OCI-M1 (cell line): ENCODE data around the gene PCAT7.

Source experiments
- DNase-seq: peaks from one replicate; lab custom pipeline; 2025; lab: John Stamatoyannopoulos, UW

PCAT7 gene

DNA sequence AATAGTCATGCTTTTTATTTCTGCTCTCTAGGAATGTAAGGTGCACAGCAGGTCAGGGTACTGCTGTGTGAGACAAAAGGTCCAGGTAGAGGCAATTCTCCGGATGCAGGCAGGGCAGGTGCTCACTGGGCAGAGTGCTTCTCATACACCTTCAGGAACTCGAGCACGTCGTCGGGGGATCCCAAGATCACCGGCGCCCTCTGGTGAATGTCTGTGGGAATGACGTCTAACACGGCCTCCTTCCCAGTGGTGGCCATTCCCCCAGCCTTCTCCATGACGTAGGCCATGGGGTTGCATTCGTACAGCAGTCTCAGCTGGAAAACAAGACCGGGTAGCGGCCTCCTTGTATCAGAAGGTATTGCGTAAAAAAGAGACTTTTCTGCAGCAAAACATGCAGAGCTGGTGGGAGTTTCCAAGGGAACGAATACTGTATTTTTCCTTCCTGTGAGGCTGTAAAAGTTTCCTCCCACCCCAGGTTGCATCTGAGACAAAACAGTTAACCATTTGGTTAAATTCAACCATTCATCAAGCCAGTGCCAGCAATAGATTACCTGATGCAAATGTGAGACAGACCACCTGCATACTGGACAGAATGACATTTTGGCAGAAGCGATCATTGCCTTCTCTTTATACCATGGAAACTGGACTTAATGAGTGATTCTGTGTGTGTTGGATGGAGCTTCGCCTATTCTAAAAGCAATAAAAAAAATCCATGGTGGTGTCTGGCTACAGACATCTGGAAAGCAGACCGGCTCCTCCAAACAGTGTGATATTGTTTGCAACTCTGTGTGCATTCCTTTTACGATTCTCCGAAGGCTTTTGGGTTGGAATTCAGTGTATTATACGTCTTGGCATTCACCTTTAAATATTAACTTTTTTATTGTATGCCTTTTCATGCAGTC lies 48.6 kb downstream of the PCAT7 start:
- DNase-seq, result peak; percentile 61

DNA sequence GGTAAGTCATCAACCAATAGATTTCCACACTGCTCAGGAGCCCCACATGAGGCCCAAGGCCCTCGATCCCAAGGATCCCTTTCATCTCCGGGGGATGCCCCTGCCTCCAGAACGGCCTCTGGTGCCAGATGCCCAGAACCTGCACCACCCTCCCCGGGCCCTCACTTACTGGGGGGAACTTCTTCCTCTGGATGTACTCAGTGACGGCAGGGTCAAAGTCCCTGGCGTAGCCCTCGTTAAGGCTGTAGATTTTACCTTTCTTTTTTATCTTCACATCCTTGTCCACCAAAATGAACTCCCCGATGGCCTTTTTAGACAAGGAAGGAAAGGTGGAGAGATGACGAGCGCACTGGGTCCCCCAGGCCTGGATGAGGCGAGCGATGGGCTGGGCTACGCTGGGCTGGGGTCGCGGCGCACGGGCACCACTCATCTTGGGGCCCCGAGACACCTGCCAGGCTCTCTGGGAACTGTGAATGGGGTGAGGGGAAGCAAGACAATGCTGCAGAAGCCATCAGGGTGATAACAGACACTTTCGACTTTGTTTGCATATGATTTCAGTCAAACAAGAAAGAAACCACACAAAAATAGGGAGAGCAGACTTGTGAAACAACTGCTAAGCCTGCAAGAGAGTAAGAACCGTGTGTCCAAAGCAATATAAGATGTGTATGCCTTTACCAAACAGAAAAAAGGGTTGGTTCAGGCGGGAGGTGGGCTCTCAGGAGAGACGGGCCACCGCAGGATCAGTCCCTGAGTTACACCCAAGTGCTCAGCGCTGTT lies 52.0 kb downstream of the PCAT7 start:
- DNase-seq, result no peak

DNA sequence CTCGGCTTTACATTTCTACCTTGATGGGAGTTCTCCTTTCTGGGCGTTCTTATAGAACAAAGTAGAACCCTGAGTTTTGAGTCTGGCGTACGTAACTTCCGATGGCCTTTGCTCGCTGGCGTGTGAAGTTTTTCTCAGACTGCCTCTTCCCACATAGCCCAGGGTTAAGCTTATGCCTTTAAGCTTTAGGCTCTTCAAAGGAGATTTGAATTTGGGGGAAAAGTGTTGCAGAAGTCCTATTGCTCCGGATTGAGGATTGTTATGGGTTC lies 52.5 kb downstream of the PCAT7 start:
- no peak for DNase-seq

DNA sequence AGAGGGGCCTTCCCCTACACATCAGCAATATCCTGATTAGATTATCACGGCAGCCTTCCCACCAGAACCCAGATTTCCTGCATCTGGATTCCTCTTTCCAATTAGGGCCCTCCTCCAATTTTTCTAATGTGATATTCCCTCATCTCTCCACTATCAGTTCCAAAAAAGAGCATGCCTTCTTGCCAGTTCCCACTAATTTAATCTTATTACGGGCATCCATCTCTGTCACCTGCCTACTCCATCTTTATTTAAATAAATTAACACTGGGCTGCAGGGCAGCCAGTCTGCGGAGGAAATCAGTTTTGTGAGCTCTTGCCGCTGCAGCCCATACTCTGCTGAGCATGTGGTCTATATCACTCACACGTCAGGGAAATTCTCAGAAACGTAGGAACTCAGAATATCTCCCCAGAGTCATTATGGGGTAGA lies 55.3 kb downstream of the PCAT7 start:
- no peak for DNase-seq

DNA sequence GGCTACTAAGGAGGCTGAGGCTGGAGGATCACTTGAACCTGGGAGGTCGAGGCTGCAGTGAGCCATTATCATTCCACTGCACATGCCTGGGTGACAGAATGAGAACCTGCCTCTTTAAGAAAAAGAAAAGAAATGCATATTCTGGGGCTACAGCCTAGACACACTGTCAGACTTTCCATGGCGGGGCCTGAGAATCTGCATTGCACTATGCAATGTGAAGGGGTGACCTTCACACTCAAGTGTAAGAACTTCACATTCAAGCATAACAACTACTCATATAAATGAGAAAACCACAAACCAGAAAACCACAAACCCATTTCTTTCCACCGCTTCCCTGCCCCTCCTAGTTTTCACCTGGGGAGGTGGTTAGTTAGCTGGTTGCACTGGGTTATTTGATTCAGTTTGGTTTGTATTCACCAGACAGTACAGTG lies 56.8 kb downstream of the PCAT7 start:
- DNase-seq, result no peak

DNA sequence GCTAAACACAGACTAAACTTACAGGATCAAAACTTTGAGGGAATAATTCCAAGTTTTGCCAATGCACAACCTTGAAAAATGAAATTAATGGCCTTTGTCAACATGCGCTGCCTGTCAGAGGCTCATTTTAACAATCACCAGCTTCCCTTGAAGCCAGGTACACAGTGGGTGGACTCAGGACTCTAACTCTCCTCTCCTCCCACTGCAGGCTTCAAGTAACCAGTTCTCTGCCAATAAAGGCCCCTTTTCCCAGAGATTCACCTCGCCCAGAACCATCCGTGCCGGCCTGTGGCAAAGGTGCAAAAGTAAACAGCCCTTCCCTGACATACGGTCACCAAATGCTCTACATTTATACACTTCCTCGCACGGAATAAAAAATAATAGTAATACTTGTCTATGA lies 57.2 kb downstream of the PCAT7 start:
- DNase-seq, result no peak

DNA sequence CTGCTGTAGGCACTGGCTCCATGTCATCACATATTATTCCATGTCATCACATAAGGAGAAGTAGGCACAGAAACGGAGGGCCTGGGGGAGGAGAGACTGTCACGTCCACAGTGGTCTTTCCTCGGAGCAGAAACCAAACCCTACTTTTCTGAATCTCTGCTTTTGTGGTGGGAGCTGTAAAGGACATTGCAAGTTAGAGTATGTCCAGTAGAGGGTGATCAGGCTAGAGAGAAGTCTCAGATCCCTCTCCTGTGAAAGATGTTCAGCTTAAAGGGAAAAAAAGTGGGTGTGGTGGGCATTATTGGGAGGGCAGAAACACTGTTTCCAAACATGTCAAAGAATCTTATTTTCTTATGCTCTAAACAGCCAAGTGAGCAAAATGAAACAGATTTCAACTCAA lies 58.1 kb downstream of the PCAT7 start:
- DNase-seq, result no peak

DNA sequence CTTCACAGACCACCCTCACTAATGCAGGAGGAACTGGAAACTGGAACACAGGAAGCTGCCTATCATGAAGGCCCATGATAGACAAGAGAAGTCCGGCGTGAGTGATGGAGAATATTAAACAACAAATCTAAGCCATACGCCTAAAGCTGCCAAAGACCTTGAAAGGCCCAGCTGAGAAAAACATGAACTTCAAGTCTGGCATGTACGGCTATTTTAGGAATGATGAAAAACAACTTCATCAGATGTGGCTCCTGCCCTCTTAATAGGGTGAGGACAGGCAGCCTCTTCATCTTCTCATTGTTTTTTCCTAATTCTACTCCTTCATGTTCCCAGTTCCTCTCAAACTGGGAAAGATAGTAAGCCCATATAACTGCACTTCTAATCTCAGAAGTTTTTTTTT lies 64.1 kb downstream of the PCAT7 start:
- no peak for DNase-seq
